Effector CD8-positive, alpha-beta T cell (primary cell): ENCODE measurements around the gene MTARC1.

Experiments used
- DNase-seq: peaks from one replicate; lab custom pipeline; 2025; lab: John Stamatoyannopoulos, UW

MTARC1 gene

DNA sequence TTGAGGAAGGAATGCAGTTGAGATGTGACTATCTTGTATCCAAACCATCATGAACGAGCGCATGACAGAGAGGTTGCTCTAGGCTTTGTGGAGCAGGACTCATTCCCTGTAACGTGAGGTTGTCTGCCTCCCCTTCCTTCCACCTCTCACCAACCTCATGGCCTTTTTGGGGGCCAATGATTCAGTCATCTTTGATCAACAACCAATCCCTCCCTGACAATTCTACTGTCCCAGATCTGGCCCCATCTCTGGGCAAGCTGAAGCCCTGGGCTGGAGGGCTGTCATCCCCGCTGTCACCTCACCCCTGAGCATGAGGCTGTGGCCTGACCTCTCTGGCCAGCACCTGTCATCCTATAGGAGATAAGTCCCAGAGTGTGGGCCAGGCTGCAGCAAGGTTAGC, 19.7 kb downstream of the MTARC1 start:
- no peak for DNase-seq

DNA sequence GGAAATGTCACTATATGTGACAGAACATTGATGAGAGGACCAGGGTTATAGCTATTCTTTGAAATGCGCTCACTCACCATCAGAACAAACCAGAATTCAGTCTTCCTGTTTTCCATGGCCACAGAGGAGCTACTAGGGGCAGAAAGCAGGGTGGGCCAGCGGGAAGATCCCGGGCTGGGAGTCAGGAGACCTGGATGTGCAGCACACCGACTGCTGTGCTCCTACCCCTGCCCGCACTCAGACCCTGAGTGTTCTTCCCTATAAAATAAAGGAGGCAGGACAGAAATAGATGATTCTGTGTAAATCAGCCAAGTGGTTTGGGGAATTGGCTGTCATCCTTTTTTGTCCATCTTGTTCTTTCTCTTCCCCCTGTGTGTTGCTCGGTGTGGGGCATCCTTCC, 21.0 kb downstream of the MTARC1 start:
- no peak for DNase-seq

DNA sequence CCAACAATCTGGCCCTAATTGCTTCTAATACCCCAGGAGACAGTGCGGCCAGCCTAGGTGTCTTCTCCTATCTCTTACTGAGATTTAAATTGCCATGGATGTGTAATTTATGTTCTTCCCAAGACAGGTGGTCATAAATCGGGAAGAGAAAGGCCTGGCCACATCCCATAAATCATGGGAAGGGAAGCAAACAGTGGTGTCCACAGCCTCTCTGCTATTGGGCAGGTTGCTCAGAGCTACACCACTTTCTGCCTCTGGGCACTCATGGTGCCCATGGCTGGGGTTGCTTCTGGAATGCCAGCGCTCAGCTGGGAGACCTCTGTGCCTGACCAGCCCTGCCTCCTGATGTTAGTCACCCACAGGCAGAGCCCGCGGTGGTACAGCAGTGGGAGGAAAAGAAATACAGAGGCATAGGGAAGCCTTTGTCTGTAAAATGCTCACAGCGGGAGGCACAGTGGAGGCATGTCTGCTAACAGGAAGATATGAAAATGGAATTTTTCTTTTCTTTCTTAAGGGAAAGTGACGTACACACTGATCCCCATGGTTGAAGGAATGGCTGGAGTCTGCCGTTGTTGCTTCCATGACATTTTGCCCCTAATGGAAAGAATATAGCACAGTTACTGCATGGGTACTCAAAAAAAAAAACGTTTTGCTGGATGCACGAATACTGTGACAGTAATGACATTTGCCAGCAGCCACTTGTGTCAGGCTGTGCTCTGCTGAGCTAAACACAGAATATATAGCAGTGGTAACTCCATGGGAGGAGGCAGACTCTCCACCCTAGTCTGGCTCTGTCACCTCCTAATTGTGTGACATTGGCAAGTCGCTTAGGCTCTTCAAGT, 21.9 kb downstream of the MTARC1 start:
- no peak for DNase-seq

DNA sequence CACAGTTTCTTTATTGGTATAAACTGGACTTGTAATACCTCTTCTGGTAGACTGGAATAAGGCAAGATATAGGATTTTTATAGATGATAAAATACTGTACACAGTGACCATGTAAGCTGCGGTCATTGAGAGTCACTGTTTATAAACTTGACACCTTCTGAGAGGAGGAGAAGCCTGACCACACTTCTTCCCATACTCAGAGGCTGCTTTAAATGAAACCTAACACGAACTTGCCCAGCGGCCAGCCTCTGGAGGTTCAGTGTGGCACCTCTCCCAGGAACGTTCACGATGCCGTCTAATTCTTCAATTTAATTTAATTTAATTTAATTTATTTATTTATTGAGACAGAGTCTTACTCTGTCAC, 22.5 kb downstream of the MTARC1 start:
- no peak for DNase-seq

DNA sequence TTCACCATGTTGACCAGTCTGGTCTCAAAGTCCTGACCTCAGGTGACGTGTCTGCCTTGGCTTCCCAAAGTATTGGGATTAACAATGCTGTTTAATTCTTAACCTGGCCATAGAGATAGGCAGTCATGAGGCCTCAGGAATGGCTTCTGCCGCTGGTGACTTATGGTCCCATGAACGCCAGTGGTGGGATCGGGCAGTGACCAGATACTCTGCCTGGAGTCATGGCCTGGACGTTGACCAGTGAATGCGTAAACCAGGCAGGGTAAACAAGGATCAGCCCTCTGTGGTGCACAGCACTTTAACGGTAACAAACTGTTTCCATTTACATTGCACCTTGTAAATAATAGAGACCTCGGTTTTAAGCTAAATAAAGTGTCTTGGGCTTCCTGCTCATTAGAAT, 23.0 kb downstream of the MTARC1 start:
- no peak for DNase-seq

DNA sequence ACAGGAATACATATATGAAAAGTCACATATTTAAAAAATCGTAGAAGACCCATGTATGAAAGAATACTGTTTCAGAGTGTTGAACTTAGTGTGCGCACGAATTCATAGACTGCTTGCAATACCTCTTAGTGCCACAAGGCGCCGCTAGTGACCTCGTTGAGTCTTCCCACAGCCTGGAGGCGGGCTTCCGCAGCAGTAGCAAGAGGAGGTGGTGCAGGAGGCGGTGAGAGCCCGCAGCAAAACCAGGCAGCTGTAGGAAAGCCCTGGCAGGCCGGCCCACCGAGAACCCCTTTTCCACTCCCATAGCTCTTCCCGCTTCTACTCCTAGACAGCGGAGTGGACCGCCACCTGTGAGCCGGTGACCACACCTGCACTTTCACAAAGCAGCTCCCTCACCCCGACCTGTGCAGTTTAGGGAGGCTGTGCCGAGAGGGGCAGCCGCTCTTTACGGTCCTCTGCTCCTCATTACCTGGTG, 23.5 kb downstream of the MTARC1 start:
- DNase-seq, result peak; percentile 28

DNA sequence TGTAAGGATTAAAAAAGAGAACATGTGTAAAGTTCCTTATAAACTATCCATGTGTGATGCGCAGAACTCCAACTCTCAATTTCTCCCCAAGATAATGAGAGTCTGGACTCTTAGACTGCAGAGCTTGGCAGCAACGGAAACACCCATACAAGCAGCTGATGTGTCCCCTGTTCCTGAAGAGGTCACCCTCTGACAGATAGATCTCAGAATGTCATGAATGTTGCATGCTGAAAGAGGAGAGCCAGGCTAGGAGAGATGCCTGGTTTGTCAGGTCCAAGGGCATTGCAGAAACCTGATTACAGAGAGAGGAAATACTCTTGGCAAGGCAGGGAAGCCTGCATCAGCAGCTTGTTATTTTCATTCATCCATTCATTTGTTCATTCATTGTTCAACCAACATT, 24.2 kb downstream of the MTARC1 start:
- no peak for DNase-seq

DNA sequence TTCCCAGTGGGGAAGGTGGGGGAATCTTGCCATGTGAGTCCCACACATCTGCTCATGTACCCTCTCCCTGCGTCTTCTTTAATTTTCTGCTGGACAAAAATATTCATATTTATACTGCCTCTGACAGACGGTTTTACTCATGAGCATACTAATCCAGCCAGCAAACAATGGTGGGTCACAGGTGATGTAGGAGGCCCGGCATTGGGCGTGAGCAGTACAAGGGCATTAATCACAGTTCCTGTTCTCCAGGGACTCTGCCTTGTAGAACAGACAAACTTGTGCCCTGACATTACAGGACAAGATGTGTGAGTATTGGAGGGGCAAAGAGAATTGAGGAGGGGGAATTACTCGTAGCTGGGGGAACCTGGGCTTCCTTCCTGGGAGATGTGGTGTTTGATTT, 25.0 kb downstream of the MTARC1 start:
- no peak for DNase-seq

DNA sequence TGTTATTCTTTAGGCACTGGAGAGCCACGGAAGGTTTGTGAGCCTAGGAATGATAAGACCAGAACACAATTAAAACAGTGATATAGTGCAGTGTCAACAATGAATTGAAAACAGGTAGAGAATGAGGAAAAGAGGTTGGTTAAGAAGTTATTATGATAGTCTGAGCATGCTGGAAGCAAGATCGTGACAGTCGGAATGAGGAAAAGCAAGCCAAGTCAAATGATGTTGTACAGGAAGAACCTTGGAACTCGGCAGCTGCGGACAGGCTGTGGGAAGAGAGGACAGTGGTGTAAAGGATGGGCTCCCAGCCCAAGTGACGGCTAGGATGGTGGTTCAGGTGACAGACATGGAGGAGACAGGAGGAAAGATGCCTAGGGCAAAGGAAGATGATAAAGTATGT, 25.6 kb downstream of the MTARC1 start:
- DNase-seq, result no peak

DNA sequence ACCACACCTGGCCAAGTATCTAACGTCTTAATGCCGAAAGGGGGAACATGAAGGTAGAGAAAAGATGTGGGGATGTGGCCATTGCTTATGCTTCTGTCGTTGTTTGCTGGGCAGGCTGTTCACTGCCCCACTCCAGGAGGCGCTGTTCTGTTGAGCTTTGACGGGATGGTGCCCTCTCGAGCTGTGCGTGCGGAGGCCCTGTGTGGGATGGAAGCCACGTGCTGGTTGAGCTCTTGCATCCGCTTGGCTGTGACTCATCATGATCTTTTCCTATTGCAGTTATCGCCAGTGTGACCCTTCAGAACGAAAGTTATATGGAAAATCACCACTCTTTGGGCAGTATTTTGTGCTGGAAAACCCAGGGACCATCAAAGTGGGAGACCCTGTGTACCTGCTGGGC, 26.3 kb downstream of the MTARC1 start:
- no peak for DNase-seq

DNA sequence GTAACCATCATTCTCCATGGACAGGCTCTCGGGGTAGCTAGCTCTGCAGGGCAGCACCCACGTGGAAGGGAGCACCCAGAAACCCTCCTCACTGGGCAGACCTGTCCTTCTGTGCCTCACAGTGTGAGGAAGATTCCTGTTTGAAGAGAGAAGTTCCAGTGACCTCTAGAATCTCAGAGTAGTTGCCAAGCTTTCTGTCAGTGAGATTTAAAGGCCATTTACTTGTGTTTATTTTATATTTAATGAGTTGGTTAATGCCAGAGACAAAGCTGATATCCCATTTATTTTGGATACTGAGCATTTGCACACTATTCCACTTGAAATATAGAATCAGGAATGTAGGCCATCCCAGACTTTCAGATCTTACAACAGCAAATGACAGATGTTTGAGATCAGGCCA, 28.7 kb downstream of the MTARC1 start:
- no peak for DNase-seq

DNA sequence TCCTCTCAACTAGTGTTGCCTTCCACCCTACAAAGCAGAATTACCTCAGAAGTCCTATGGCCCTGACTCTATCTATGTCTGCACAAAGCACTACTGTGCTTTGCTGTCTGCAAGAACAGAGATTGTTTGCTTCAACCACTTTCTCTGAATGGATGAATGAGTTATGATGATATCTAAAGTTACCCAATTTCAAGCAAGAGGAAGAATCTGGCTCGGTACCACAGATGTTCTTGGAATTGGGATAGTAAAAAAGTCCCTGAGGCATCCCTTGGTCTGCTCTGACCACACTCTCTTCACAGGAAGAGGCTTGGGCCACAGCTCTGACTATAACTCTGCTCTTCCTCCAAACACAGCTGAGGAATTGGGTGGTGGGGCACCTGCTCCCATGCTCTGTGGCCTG, 31.2 kb downstream of the MTARC1 start:
- DNase-seq, result no peak

DNA sequence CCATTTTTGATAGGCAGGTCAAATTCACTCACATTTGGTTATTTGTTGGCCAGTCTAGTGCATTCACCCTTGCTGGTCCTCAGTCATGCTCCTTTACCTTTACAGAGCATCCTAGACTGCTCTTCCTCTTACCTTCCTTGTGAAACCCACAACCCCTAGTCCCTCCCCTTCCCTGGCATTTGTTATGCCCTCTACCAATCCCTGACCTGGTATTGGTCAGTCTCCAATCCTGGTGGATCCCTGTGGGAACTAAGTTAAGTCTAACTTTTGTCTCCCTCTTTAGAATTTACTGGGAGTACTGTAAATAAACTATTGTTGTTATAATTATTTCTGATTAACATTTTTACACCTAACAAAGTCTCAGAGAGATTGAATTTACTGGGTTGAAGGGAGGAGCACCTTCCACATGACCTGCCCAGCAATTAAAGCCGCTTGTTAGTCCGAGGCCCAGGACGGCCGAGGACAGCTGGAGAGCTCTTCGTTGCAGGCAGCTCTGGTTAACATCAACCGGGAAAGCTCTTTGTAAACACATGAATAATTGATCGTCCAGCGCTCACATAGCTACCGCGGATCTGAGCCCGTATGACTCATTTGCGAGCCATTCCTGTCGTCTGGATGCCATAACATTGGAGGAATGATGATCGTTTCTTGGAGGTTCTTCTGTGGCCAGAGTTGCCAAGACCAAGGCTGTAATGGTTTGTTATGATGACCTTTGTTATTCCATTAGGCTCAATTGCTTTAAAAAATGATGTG, 31.9 kb downstream of the MTARC1 start:
- no peak for DNase-seq

DNA sequence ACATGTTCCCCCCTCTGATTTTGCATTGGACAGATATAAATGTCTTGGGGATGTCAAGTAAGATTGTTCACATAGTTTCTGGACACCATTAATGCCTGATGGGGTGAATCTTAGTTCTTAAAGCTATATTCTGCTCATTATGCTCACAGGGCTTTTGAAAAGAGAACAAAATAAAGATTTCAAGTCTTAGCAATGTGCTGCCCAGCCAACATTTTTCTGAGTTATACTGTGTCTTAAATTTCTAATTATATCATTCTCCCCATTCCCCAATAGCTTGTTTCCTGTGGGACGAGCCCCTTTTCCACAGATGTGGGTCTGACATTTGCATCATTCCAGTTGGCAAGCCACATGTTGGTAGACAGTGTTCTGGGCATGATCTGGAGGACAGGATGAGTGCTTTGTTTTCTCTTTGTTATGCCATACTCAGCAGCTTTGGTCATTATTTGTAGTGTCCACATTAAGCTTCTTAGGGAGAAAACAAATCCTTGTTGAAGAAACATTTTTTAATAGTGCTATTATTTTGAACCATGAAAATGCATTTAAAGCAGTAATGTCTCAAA, 32.8 kb downstream of the MTARC1 start:
- DNase-seq, result no peak

DNA sequence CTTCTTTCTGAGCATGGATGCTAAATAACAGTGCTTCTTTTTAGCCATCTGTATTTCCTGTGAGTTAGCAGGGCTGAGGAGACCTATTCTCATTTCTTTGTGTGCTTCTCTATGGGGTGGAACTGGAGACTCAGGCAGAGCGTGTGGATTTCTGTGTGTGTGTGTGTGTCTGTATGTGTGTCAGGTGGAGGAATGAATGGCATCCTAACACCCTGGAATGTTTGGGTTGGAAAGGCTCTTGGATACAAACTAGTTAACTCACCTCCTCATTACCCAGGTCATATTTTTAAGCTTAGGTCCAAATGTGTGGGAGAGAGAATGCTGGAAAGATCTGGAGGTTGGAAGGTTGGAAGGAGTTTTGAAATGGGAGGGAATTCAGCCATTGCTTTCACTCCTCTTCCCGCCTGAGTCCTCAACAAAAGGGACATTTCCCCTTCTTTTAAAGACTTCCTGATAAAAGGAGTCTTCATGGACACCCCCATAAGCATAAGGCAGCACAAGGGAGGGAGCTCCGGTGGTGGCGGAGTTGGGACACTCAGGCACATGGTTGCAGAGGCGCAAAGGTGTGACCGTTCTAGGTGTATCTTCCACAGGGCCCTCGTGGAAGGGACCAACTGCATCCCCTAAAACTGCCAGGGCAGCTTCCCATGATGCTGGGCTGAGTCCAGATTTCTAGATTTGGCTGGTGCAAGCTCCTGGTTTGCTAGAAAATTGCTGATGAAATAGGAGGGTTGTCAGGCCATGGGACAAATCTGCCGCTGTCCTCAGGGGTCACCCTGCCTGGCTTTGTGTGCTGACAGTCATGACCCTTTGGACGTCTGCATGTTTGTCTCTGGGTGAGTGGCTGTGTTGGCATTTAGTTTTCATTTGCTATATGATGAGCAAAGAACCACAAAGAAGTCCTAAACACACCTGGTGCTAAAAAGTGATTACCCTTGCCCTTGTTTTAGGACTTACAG, 37.6 kb downstream of the MTARC1 start:
- no peak for DNase-seq

DNA sequence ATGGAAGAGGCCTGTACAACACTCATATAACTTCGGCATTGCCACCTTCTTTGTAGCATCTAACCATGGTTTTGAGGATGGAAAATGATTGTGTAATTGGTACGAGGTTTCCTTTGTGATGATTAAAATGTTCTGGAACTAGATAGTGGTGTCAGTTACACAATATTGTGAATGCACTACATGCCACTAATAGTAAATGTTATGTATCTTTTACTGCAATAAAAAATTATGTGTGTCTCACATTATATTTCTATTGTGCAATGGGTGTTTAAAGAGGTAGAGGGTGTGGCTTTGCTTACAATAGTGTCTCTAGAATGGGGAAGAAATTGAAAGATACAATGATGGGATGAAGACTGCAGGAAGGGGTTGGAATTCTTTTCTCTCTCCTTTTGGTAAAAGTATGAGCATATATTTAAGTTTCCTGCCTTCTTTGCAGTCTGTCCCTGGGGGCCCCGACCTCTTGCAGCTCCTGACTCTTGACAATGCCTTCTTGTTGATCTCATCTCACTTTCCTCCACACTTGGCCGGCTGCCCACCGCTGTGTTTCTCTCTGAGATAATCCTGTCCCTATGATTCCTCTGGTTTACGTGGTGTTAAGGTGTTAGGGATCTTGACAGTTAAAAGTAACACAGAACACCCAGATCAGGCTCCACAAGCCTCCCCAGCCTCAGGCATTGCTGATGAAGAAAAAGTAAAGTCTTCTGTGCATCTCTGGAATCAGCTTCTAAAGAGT, 39.3 kb downstream of the MTARC1 start:
- no peak for DNase-seq

DNA sequence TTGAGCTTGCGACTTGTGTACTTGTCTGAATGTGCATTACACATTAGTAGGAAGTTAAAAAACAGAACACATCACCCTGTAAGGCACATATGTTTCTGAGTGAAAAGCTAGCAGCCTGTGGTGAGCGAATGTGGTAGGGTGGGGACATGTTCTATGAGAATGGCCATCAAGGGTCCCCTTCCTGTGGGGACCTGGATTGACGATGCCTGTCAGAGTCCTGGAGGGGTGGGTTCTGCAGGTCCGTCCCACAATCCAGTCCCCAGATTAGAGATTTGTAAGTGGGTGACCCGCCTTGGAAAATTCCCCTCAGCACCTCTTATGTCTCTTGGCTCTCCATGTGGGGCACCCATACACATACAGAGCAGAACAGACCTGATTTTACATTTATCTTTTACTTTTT, 40.0 kb downstream of the MTARC1 start:
- no peak for DNase-seq

DNA sequence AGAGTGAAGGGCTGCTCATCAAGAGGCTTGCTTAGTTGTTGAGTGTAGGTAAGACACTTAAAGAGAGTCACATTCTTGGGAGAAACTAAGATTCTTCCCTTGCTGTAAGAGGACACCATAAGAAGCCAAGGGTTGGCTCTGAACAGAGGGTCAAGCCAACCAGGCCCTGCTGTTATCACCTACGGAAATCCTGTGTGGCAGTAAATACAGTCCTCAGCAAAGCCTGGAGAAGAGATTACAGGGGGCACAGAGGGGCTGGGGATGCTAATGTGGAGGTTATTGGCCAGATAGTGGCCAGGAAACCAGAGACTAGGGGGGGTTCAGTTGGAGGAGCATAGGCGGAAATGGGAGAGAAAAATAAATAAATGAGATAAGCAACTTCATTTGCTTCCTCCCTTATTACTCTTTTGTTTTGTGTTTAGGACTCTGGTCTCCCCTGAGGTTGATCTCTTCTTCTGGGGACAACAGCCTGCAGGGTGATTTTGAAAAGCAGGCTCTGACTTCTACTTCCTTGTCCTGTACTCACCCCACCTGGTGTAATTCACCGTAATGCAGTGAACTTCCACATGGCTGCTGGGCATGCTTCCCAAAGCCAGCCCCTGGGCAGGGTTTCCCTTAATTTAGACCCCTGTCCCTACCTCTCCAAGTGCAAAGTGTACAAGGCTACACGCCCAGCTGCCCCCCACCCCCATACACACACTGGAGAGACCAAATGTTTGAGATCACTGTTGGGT, 40.9 kb downstream of the MTARC1 start:
- no peak for DNase-seq

DNA sequence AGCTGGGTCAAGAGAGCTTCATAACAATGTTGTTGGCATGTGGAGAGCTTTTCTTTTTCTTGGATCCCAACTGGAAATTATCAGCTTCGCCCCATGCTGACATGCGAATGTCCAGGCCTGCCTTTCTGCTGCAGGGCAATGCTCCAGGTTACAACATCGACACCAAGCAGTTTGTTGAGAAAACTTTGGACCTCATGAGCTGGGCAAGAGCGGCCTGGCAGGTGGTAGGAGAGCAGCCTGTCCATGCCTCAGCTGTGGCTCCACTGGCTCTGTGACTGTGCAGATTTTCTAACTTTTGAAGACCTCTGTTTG, 41.4 kb downstream of the MTARC1 start:
- no peak for DNase-seq

DNA sequence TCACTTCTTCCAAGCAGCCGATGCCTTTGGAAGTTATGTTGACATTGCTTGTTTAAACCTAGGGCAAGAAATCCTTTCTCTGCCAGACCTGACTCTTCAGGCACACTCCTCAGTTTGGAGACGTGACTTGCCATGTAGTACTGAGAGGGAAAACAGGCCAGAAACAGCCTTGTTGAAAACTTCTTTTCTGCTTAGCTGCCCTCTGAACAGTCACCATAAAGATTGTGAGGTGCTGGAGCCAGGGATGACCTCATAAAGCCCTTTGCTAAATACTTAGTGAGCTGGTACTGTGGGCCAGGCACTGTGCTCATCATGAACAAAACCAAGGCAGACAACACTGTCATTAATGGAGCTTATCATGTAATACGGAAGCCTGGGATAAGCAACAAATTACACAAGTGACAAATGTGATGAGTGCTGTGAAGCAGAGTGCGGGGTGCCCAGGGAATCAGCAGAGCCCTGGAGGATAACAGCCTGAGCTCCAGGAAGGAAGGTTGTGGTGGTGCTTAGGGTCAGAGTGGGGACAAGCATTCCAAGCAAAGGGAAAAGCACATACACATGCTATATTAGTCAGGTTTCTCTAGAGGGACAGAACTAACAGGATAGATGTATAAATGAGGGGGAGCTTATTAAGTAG, 42.4 kb downstream of the MTARC1 start:
- no peak for DNase-seq
